ENCODE results near the gene BBS5. TPM values are rescaled to one million over a fixed set of nuclear protein-coding genes. Genes with fewer than 3 reads are reported as not detected.

BBS5 gene
- total RNA-seq, 4 donors from 2014 or later, result 4.3 to 11.3 (median 6.0) TPM

- TF ChIP-seq CTCF (IDR thresholded peaks at IDR 0.05), result no peak
- no peak for ATAC-seq (ENCODE audit: low FRiP score)
- DNase-seq (ENCODE audit: low spot score), result no peak
Measured at GRCh38 chr2:169485650-169486138, 6.4 kb downstream of the BBS5 start.

DNA sequence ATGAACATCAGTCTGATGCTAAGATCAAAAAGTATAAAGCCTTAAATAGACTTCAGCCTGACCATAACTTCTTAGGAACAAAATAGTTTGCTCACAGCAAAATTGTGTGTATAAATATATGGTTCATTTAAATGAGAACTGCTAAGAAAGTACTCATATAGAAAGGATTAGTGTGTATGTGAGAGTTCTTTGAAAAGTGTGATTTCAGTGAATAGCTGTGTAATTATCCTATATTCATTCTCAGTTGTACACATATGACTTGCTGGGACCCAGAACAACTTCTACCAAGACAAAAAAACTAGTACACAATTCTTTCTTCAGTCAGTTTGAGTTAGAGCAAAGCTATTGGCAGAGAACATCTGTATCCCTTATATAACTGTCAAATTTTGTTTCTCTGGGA is 7.2 kb downstream of the BBS5 start:
- DNase-seq (ENCODE audit: low spot score) (no peak), ATAC-seq (ENCODE audit: low FRiP score) (no peak)

GRCh38 chr2:169490834-169491233 is 11.5 kb downstream of the BBS5 start:
- ATAC-seq (ENCODE audit: low FRiP score) (no peak), DNase-seq (ENCODE audit: low spot score) (no peak)
- TF ChIP-seq CTCF (IDR thresholded peaks at IDR 0.05), result no peak

More for the DNA sequence above, 7.2 kb downstream of the BBS5 start:
- no peak for TF ChIP-seq CTCF (IDR thresholded peaks at IDR 0.05)

DNA sequence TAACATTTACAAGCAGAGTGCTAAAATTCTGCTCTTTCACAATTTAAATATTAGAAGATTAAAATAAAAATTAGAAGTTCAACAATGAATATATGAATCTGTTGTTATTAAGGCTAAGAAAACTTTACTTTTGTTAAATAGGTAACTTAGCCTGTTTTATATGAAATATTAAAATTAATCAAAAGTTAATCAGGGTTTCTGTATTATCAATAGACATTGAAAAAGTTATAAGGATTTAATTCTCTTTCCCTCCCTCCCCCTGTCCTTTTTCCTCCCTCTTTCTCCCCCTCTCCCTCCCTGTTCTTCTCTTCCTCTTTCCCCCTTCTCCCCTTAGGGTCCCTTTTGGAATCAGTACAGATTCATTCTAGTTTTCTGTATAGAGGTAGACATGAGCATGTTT is 12.1 kb downstream of the BBS5 start:
- no peak for DNase-seq (ENCODE audit: low spot score)
- ATAC-seq (ENCODE audit: low FRiP score), result no peak
- TF ChIP-seq CTCF (IDR thresholded peaks at IDR 0.05), result no peak

DNA sequence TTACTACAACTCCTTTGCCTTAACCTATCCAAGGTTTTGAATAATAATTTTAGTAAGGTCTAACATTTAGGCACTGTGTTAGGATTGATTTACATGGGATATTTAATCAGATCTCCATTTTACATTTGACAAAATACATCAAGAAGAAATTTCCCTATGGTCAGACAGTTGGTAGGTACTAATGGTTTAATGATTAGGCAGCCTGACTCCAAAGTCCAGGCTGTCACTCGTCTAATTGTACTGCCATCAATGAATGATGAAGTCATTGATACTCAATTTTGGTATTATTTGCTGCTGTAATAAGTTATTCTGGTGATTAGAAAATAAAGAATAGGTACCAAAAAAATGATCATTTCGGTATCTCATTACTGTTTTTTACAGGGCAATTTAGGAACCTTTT is 14.1 kb downstream of the BBS5 start:
- TF ChIP-seq CTCF (IDR thresholded peaks at IDR 0.05), result no peak
- ATAC-seq (ENCODE audit: low FRiP score), result no peak
- DNase-seq (ENCODE audit: low spot score), result no peak

GRCh38 chr2:169495310-169495928 is 16.1 kb downstream of the BBS5 start:
- ATAC-seq (ENCODE audit: low FRiP score) (no peak), DNase-seq (ENCODE audit: low spot score) (no peak)
- no peak for TF ChIP-seq CTCF (IDR thresholded peaks at IDR 0.05)

DNA sequence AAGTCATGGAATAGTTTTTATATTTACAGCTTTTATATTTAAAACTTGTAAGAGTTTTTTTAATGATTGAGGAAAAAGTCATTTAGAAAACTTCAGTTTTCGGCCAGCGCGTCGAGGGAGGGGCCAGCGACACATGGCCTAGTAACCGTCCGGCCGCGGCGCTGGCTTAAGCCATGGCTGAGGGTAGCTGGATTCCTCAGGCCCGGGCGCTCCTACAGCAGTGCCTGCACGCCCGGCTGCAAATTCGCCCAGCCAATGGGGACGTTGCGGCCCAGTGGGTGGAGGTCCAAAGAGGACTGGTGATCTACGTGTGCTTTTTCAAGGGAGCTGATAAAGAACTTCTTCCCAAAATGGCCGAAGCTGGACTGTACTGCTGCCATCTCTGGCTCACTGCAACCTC is 25.4 kb downstream of the BBS5 start:
- TF ChIP-seq CTCF (IDR thresholded peaks at IDR 0.05), result no peak
- ATAC-seq (ENCODE audit: low FRiP score), result no peak
- no peak for DNase-seq (ENCODE audit: low spot score)

Data from omental fat pad (tissue), 4 donors.